HEK293 (cell line): Measurements from ENCODE around the gene SPINT2.

Source experiments
- HOXD13 ChIP-seq: sonication (generic); formaldehyde crosslinking; IDR thresholded peaks from 2 replicates; pipeline ENCODE4 v1.8.0; 2022; ENCODE audit warnings: missing genetic modification reagents, borderline replicate concordance
- KLF9 ChIP-seq: fragments of 450-650 bp; formaldehyde crosslinking; IDR thresholded peaks from 2 replicates; pipeline ENCODE4 v1.5.1; 2016; ENCODE audit warnings: missing biosample characterization, missing genetic modification characterization, low read depth
- SCRT1 ChIP-seq: fragments of 450-650 bp; formaldehyde crosslinking; IDR thresholded peaks from 2 replicates; pipeline ENCODE4 v1.5.1; 2016; ENCODE audit warnings: missing biosample characterization, missing genetic modification characterization, borderline replicate concordance
- SP3 ChIP-seq: fragments of 450-650 bp; formaldehyde crosslinking; IDR thresholded peaks from 2 replicates; pipeline ENCODE4 v1.5.1; 2016; ENCODE audit warnings: missing biosample characterization, missing genetic modification characterization
- ZEB2 ChIP-seq: fragments of 450-650 bp; formaldehyde crosslinking; IDR thresholded peaks from 2 replicates; pipeline ENCODE4 v1.5.1; 2016; ENCODE audit warnings: missing biosample characterization, missing genetic modification characterization
- ZFP3 ChIP-seq: fragments of 450-650 bp; formaldehyde crosslinking; IDR thresholded peaks from 2 replicates; pipeline ENCODE4 v1.5.1; 2016; ENCODE audit warnings: low read depth, missing biosample characterization, missing genetic modification characterization
- ZNF132 ChIP-seq: fragments of 450-650 bp; formaldehyde crosslinking; IDR thresholded peaks from 2 replicates; pipeline ENCODE4 v1.5.1; 2017; ENCODE audit warnings: missing biosample characterization, missing genetic modification characterization, borderline replicate concordance
- ZNF169 ChIP-seq: fragments of 450-650 bp; formaldehyde crosslinking; IDR thresholded peaks from 2 replicates; pipeline ENCODE4 v1.5.1; 2016; ENCODE audit warnings: missing biosample characterization, missing genetic modification characterization
- ZNF292 ChIP-seq: fragments of 450-650 bp; formaldehyde crosslinking; IDR thresholded peaks from 2 replicates; pipeline ENCODE4 v1.5.1; 2016; ENCODE audit warnings: low read depth, missing biosample characterization, missing genetic modification characterization, borderline replicate concordance
- ZNF514 ChIP-seq: fragments of 450-650 bp; formaldehyde crosslinking; IDR thresholded peaks from 2 replicates; pipeline ENCODE4 v1.5.1; 2016; ENCODE audit warnings: missing biosample characterization, missing genetic modification characterization
- ZNF571 ChIP-seq: fragments of 450-650 bp; formaldehyde crosslinking; IDR thresholded peaks from 2 replicates; pipeline ENCODE4 v1.5.0; 2017; ENCODE audit warnings: missing biosample characterization, missing genetic modification characterization
- ZNF701 ChIP-seq: fragments of 450-650 bp; formaldehyde crosslinking; IDR thresholded peaks from 2 replicates; pipeline ENCODE4 v1.5.1; 2016; ENCODE audit warnings: missing biosample characterization, missing genetic modification characterization
- ZNF747 ChIP-seq: fragments of 450-650 bp; formaldehyde crosslinking; IDR thresholded peaks from 2 replicates; pipeline ENCODE4 v1.5.1; 2016; ENCODE audit warnings: missing biosample characterization, missing genetic modification characterization
- ZNF792 ChIP-seq: fragments of 450-650 bp; formaldehyde crosslinking; IDR thresholded peaks from 2 replicates; pipeline ENCODE4 v1.5.1; 2016; ENCODE audit warnings: missing biosample characterization, missing genetic modification characterization
- ZNF837 ChIP-seq: fragments of 450-650 bp; formaldehyde crosslinking; IDR thresholded peaks from 2 replicates; pipeline ENCODE4 v1.5.1; 2016; ENCODE audit warnings: missing biosample characterization, missing genetic modification characterization
- TF ChIP-seq, protein P1 (sequence below): fragments of 450-650 bp; formaldehyde crosslinking; IDR thresholded peaks from 2 replicates; pipeline ENCODE4 v1.5.1; 2016; ENCODE audit warnings: missing biosample characterization, missing genetic modification characterization, borderline replicate concordance
- TF ChIP-seq, protein P2 (sequence below): fragments of 450-650 bp; formaldehyde crosslinking; IDR thresholded peaks from 2 replicates; pipeline ENCODE4 v1.5.1; 2016; ENCODE audit warnings: missing biosample characterization, missing genetic modification characterization
- TF ChIP-seq, protein P3 (sequence below): fragments of 450-650 bp; formaldehyde crosslinking; IDR thresholded peaks from 2 replicates; pipeline ENCODE4 v1.5.1; 2016; ENCODE audit warnings: missing biosample characterization, missing genetic modification characterization
- TF ChIP-seq, protein P4 (sequence below): fragments of 450-650 bp; formaldehyde crosslinking; IDR thresholded peaks from 2 replicates; pipeline ENCODE4 v1.5.1; 2016; ENCODE audit warnings: missing biosample characterization, missing genetic modification characterization
- TF ChIP-seq, protein P5 (sequence below): fragments of 450-650 bp; formaldehyde crosslinking; IDR thresholded peaks from 2 replicates; pipeline ENCODE4 v1.5.1; 2017; ENCODE audit warnings: missing biosample characterization, mild to moderate bottlenecking, missing genetic modification characterization, moderate library complexity
- TF ChIP-seq, protein P6 (sequence below): fragments of 450-650 bp; formaldehyde crosslinking; IDR thresholded peaks from 2 replicates; pipeline ENCODE4 v1.5.1; 2017; ENCODE audit warnings: missing biosample characterization, missing genetic modification characterization
- TF ChIP-seq, protein P7 (sequence below): fragments of 450-650 bp; formaldehyde crosslinking; IDR thresholded peaks from 2 replicates; pipeline ENCODE4 v1.5.1; 2016; ENCODE audit warnings: missing biosample characterization, missing genetic modification characterization, low read depth
- TF ChIP-seq, protein P8 (sequence below): fragments of 450-650 bp; formaldehyde crosslinking; IDR thresholded peaks from 2 replicates; pipeline ENCODE4 v1.5.1; 2016; ENCODE audit warnings: missing biosample characterization, missing genetic modification characterization

SPINT2 gene

DNA sequence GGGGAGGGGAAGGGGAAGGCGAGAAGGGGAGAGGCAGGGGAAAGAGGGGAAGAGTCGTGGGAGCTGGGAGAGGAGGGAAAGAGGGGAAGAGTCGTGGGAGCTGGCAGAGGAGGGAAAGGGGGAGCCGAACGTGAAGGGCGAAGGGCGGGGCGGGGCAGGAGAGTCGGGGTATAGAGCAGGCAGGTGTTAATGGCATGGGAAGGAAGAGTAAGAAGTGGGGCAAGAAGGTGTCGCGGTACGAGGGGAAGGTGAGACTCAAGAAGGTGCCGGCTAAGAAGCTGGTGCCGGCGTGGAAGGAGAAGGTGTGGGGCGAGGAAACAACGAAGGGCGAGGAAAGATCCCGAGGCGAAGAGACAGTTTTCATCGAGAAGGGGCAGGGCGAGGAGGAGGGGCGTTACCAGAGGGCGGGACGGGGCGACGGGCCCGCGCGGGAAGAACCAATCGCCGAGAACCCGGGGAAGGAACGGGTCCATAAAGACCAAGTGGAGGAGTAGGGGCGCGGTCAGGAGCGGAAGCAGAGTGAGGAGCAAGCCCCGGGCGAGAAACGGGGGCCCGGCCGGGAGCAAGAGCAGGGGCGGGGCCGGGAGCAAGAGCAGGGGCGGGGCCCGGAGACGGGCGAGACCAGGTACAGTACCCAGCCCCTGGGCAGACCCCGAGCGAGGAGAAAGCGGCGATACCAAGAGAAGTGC lies 71.7 kb downstream of the SPINT2 start (continued):
- TF ChIP-seq, protein P1, sequence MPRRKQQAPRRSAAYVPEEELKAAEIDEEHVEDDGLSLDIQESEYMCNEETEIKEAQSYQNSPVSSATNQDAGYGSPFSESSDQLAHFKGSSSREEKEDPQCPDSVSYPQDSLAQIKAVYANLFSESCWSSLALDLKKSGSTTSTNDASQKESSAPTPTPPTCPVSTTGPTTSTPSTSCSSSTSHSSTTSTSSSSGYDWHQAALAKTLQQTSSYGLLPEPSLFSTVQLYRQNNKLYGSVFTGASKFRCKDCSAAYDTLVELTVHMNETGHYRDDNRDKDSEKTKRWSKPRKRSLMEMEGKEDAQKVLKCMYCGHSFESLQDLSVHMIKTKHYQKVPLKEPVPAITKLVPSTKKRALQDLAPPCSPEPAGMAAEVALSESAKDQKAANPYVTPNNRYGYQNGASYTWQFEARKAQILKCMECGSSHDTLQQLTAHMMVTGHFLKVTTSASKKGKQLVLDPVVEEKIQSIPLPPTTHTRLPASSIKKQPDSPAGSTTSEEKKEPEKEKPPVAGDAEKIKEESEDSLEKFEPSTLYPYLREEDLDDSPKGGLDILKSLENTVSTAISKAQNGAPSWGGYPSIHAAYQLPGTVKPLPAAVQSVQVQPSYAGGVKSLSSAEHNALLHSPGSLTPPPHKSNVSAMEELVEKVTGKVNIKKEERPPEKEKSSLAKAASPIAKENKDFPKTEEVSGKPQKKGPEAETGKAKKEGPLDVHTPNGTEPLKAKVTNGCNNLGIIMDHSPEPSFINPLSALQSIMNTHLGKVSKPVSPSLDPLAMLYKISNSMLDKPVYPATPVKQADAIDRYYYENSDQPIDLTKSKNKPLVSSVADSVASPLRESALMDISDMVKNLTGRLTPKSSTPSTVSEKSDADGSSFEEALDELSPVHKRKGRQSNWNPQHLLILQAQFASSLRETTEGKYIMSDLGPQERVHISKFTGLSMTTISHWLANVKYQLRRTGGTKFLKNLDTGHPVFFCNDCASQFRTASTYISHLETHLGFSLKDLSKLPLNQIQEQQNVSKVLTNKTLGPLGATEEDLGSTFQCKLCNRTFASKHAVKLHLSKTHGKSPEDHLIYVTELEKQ (tag by site-specific recombination), result peak; percentile 50; the same call in 1 of the 2 replicates
- no peak; the same call in 1 of the 2 replicates for TF ChIP-seq KLF9
- no peak for TF ChIP-seq ZFP3 (tag by site-specific recombination)
- TF ChIP-seq, protein P2, sequence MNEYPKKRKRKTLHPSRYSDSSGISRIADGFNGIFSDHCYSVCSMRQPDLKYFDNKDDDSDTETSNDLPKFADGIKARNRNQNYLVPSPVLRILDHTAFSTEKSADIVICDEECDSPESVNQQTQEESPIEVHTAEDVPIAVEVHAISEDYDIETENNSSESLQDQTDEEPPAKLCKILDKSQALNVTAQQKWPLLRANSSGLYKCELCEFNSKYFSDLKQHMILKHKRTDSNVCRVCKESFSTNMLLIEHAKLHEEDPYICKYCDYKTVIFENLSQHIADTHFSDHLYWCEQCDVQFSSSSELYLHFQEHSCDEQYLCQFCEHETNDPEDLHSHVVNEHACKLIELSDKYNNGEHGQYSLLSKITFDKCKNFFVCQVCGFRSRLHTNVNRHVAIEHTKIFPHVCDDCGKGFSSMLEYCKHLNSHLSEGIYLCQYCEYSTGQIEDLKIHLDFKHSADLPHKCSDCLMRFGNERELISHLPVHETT (tag by site-specific recombination), result peak; percentile 61
- peak; percentile 92; the same call in 1 of the 2 replicates for TF ChIP-seq ZNF792
- TF ChIP-seq ZNF292 (tag by site-specific recombination), result no peak
- TF ChIP-seq ZNF514 (tag by site-specific recombination), result no peak
- no peak for TF ChIP-seq ZNF132
- no peak for TF ChIP-seq ZEB2 (tag by site-specific recombination)
- TF ChIP-seq ZNF701 (tag by site-specific recombination), result no peak
- no peak for TF ChIP-seq ZNF571 (tag by site-specific recombination)
- TF ChIP-seq, protein P3, sequence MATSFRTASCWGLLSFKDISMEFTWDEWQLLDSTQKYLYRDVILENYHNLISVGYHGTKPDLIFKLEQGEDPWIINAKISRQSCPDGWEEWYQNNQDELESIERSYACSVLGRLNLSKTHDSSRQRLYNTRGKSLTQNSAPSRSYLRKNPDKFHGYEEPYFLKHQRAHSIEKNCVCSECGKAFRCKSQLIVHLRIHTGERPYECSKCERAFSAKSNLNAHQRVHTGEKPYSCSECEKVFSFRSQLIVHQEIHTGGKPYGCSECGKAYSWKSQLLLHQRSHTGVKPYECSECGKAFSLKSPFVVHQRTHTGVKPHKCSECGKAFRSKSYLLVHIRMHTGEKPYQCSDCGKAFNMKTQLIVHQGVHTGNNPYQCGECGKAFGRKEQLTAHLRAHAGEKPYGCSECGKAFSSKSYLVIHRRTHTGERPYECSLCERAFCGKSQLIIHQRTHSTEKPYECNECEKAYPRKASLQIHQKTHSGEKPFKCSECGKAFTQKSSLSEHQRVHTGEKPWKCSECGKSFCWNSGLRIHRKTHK, result no peak
- TF ChIP-seq, protein P4, sequence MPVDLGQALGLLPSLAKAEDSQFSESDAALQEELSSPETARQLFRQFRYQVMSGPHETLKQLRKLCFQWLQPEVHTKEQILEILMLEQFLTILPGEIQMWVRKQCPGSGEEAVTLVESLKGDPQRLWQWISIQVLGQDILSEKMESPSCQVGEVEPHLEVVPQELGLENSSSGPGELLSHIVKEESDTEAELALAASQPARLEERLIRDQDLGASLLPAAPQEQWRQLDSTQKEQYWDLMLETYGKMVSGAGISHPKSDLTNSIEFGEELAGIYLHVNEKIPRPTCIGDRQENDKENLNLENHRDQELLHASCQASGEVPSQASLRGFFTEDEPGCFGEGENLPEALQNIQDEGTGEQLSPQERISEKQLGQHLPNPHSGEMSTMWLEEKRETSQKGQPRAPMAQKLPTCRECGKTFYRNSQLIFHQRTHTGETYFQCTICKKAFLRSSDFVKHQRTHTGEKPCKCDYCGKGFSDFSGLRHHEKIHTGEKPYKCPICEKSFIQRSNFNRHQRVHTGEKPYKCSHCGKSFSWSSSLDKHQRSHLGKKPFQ, result no peak
- TF ChIP-seq SCRT1, result no peak
- TF ChIP-seq ZNF837, result peak; percentile 83; the same call in 1 of the 2 replicates
- TF ChIP-seq ZNF747 (tag by site-specific recombination), result no peak
- TF ChIP-seq, protein P5, sequence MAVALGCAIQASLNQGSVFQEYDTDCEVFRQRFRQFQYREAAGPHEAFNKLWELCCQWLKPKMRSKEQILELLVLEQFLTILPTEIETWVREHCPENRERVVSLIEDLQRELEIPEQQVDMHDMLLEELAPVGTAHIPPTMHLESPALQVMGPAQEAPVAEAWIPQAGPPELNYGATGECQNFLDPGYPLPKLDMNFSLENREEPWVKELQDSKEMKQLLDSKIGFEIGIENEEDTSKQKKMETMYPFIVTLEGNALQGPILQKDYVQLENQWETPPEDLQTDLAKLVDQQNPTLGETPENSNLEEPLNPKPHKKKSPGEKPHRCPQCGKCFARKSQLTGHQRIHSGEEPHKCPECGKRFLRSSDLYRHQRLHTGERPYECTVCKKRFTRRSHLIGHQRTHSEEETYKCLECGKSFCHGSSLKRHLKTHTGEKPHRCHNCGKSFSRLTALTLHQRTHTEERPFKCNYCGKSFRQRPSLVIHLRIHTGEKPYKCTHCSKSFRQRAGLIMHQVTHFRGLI, result no peak
- TF ChIP-seq, protein P6, sequence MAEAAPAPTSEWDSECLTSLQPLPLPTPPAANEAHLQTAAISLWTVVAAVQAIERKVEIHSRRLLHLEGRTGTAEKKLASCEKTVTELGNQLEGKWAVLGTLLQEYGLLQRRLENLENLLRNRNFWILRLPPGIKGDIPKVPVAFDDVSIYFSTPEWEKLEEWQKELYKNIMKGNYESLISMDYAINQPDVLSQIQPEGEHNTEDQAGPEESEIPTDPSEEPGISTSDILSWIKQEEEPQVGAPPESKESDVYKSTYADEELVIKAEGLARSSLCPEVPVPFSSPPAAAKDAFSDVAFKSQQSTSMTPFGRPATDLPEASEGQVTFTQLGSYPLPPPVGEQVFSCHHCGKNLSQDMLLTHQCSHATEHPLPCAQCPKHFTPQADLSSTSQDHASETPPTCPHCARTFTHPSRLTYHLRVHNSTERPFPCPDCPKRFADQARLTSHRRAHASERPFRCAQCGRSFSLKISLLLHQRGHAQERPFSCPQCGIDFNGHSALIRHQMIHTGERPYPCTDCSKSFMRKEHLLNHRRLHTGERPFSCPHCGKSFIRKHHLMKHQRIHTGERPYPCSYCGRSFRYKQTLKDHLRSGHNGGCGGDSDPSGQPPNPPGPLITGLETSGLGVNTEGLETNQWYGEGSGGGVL (tag by site-specific recombination), result peak; percentile 97
- TF ChIP-seq, protein P7, sequence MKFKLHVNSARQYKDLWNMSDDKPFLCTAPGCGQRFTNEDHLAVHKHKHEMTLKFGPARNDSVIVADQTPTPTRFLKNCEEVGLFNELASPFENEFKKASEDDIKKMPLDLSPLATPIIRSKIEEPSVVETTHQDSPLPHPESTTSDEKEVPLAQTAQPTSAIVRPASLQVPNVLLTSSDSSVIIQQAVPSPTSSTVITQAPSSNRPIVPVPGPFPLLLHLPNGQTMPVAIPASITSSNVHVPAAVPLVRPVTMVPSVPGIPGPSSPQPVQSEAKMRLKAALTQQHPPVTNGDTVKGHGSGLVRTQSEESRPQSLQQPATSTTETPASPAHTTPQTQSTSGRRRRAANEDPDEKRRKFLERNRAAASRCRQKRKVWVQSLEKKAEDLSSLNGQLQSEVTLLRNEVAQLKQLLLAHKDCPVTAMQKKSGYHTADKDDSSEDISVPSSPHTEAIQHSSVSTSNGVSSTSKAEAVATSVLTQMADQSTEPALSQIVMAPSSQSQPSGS (tag by site-specific recombination), result no peak
- TF ChIP-seq, protein P8, sequence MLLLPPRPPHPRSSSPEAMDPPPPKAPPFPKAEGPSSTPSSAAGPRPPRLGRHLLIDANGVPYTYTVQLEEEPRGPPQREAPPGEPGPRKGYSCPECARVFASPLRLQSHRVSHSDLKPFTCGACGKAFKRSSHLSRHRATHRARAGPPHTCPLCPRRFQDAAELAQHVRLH, result no peak
- TF ChIP-seq HOXD13, result no peak
- TF ChIP-seq SP3 (tag by site-specific recombination), result peak; percentile 95
- no peak; the same call in 1 of the 2 replicates for TF ChIP-seq ZNF169 (tag by site-specific recombination)
